Measurements from ENCODE around the gene PLEKHA1.

DNA sequence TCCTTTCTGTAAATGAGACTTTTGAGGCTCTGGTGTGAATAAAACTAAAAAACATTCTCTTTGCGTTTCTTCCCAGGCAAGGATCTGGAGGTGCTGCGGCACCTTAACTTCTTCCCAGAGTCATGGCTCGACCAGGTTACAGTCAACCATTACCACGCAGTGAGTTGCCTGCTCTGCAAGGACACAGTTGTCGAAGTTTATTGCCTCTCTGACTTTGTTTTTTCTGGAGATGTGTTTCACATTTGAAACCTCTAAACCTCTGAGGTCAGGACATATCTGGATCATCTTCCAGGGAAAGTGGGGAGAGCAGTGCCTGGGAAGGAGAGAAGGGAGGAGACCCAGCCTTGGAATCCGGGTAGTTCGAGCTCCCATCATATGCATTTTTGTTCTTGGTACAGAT is 43.4 kb upstream of the PLEKHA1 start:
- TF ChIP-seq, protein P1, sequence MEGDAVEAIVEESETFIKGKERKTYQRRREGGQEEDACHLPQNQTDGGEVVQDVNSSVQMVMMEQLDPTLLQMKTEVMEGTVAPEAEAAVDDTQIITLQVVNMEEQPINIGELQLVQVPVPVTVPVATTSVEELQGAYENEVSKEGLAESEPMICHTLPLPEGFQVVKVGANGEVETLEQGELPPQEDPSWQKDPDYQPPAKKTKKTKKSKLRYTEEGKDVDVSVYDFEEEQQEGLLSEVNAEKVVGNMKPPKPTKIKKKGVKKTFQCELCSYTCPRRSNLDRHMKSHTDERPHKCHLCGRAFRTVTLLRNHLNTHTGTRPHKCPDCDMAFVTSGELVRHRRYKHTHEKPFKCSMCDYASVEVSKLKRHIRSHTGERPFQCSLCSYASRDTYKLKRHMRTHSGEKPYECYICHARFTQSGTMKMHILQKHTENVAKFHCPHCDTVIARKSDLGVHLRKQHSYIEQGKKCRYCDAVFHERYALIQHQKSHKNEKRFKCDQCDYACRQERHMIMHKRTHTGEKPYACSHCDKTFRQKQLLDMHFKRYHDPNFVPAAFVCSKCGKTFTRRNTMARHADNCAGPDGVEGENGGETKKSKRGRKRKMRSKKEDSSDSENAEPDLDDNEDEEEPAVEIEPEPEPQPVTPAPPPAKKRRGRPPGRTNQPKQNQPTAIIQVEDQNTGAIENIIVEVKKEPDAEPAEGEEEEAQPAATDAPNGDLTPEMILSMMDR (IDR thresholded peaks at IDR 0.05; ENCODE audit: low read depth, low read length, missing input control): no peak
- TF ChIP-seq SP1 (IDR thresholded peaks at IDR 0.05): no peak

All from liver (tissue), 3 donors.